H1 (cell line): ENCODE results near the gene TYMS. TPM values are rescaled to one million over a fixed set of nuclear protein-coding genes. Genes with fewer than 3 reads are reported as not detected.
"Not testable (repeated sequence)": the region's sequence is repeated elsewhere in the genome, so short reads cannot be mapped to it uniquely, and the experiment has no call there.

Experiments
- CTCF ChIA-PET: fragments of 300-600 bp; sonication (Branson Sonifier 250); formaldehyde crosslinking; loops from one replicate; lab custom pipeline; 2021; ENCODE audit not compliant: partially characterized antibody; lab: Charles Lee
- POLR2A ChIA-PET: fragments of 300-600 bp; sonication (Branson Sonifier 250); formaldehyde crosslinking; loops from one replicate; lab custom pipeline; 2021; ENCODE audit warnings: inconsistent platforms; ENCODE audit not compliant: partially characterized antibody; lab: Charles Lee
- DNase-seq, 2 experiments: peaks; one replicate each; pipeline versions ENCODE4 v3.0.0 to v3.0.0-alpha.2; 2010 to 2022; ENCODE audit warnings: low spot score in 2 of 2, low read depth in 1 of 2, mixed read lengths in 1 of 2
- FAIRE-seq: peaks from 2 replicates; lab custom pipeline; 2011; peaks lifted over from hg19 to GRCh38; lab: Jason Lieb, UNC
- H2AFZ ChIP-seq: 2 replicates; pipeline ENCODE4 v1.8.1; 2012; ENCODE audit warnings: low read length, inconsistent platforms
- H2AK5ac ChIP-seq: 2 replicates; pipeline ENCODE4 v1.6.1; 2013; ENCODE audit warnings: low read depth, low read length
- H2BK120ac ChIP-seq: replicated peaks from 2 replicates; pipeline ENCODE3; 2013; ENCODE audit warnings: low read depth, low read length, inconsistent platforms
- H2BK12ac ChIP-seq: 2 replicates; pipeline ENCODE4 v1.6.1; 2013; ENCODE audit warnings: low read depth, low read length
- H2BK15ac ChIP-seq: 2 replicates; pipeline ENCODE4 v1.6.1; 2013; ENCODE audit warnings: low read length
- H2BK20ac ChIP-seq: 2 replicates; pipeline ENCODE4 v1.6.1; 2013; ENCODE audit warnings: low read length
- H2BK5ac ChIP-seq: 2 replicates; pipeline ENCODE4 v1.6.1; 2013; ENCODE audit warnings: low read depth, low read length
- H3K14ac ChIP-seq: 2 replicates; pipeline ENCODE4 v1.6.1; 2013; ENCODE audit warnings: inconsistent platforms; ENCODE audit not compliant: insufficient read length
- H3K18ac ChIP-seq: 2 replicates; pipeline ENCODE4 v1.6.1; 2013; ENCODE audit warnings: low read length; ENCODE audit errors: extremely low read depth
- H3K23ac ChIP-seq: 2 replicates; pipeline ENCODE4 v1.6.1; 2013; ENCODE audit warnings: inconsistent platforms; ENCODE audit not compliant: insufficient read length
- H3K23me2 ChIP-seq: 2 replicates; pipeline ENCODE4 v1.6.1; 2013; ENCODE audit warnings: low read depth, low read length
- H3K27ac ChIP-seq: 2 replicates; pipeline ENCODE4 v1.6.1; 2011; ENCODE audit warnings: low read depth, low read length, inconsistent platforms
- H3K27me3 ChIP-seq, 4 experiments: replicated peaks in 1 of 4; 1 replicate in 1 of 4; 2 replicates in 3 of 4; pipeline versions ENCODE4 v1.6.1 to v1.8.1; 2011 to 2013; ENCODE audit warnings: low read length in 3 of 4, mild to moderate bottlenecking in 3 of 4, inconsistent platforms in 2 of 4, mixed read lengths in 2 of 4, moderate library complexity in 1 of 4; ENCODE audit not compliant: control insufficient read depth in 3 of 4, insufficient read depth in 3 of 4; ENCODE audit errors: extremely low read depth in 1 of 4
- H3K36me3 ChIP-seq, 4 experiments: 2 replicates each; pipeline versions ENCODE4 v1.6.1 to v1.8.1; 2011 to 2013; ENCODE audit warnings: mild to moderate bottlenecking in 4 of 4, low read length in 3 of 4, moderate library complexity in 2 of 4, control low read depth in 1 of 4, inconsistent platforms in 1 of 4; ENCODE audit not compliant: insufficient read depth in 4 of 4, control insufficient read depth in 2 of 4
- H3K4ac ChIP-seq: replicated peaks from 2 replicates; pipeline ENCODE3; 2013; ENCODE audit warnings: low read length, low read depth, mixed read lengths, inconsistent platforms; ENCODE audit not compliant: insufficient read length
- H3K4me1 ChIP-seq, 4 experiments: replicated peaks in 1 of 4; 1 replicate in 1 of 4; 2 replicates in 3 of 4; pipeline versions ENCODE4 v1.6.1 to v1.8.1; 2011 to 2013; ENCODE audit warnings: low read length in 3 of 4, inconsistent platforms in 2 of 4, mixed read lengths in 1 of 4; ENCODE audit not compliant: insufficient read depth in 4 of 4, control insufficient read depth in 3 of 4
- H3K4me2 ChIP-seq, 2 experiments: 2 replicates each; pipeline versions ENCODE4 v1.6.1 to v1.8.1; 2011 to 2013; ENCODE audit warnings: low read depth in 2 of 2, low read length in 2 of 2, control low read depth in 1 of 2, inconsistent platforms in 1 of 2, mild to moderate bottlenecking in 1 of 2; ENCODE audit not compliant: insufficient read depth in 1 of 2
- H3K4me3 ChIP-seq, 4 experiments: fragments of 200-600, 300-600 bp in 1 of 4; sonication (generic), shearing (Covaris generic), sonication (Bioruptor Twin) in 1 of 4; 2 replicates each; pipeline versions ENCODE4 v1.5.1 to v1.8.1; 2011 to 2016; ENCODE audit warnings: low read length in 4 of 4, low read depth in 3 of 4, control low read depth in 2 of 4, inconsistent platforms in 2 of 4, mild to moderate bottlenecking in 2 of 4, mixed read lengths in 1 of 4, moderate library complexity in 1 of 4; ENCODE audit not compliant: insufficient read depth in 2 of 4; ENCODE audit errors: extremely low read depth in 1 of 4
- H3K56ac ChIP-seq: replicated peaks from 2 replicates; pipeline ENCODE3; 2013; ENCODE audit warnings: low read depth, mild to moderate bottlenecking, mixed read lengths, low read length, inconsistent platforms; ENCODE audit not compliant: insufficient read length
- H3K79me1 ChIP-seq: 2 replicates; pipeline ENCODE4 v1.6.1; 2013; ENCODE audit warnings: low read depth, low read length, control low read depth
- H3K79me2 ChIP-seq, 2 experiments: 2 replicates each; pipeline versions ENCODE4 v1.6.1 to v1.8.1; 2012 to 2013; ENCODE audit warnings: low read length in 2 of 2, mild to moderate bottlenecking in 2 of 2, inconsistent platforms in 1 of 2; ENCODE audit not compliant: insufficient read depth in 2 of 2, control insufficient read depth in 1 of 2
- H3K9ac ChIP-seq, 4 experiments: replicated peaks in 1 of 4; 1 replicate in 1 of 4; 2 replicates in 3 of 4; pipeline versions ENCODE4 v1.6.1 to v1.8.1; 2011 to 2013; ENCODE audit warnings: low read depth in 3 of 4, low read length in 3 of 4, control low read depth in 2 of 4, mild to moderate bottlenecking in 2 of 4, moderate library complexity in 2 of 4, inconsistent platforms in 1 of 4; ENCODE audit errors: extremely low read depth in 1 of 4
- H3K9me3 ChIP-seq, 2 experiments: 2 replicates each; pipeline versions ENCODE4 v1.6.1 to v1.8.1; 2012 to 2013; ENCODE audit warnings: mild to moderate bottlenecking in 2 of 2, moderate library complexity in 2 of 2, control low read depth in 1 of 2, inconsistent platforms in 1 of 2, low read depth in 1 of 2, low read length in 1 of 2, mixed read lengths in 1 of 2; ENCODE audit not compliant: insufficient read depth in 2 of 2
- H4K20me1 ChIP-seq, 2 experiments: replicated peaks in 1 of 2; 2 replicates each; pipeline versions ENCODE3 to v1.8.1; 2011 to 2013; ENCODE audit warnings: inconsistent platforms in 2 of 2, low read length in 2 of 2, mild to moderate bottlenecking in 1 of 2; ENCODE audit not compliant: insufficient read depth in 2 of 2, control insufficient read depth in 1 of 2
- H4K5ac ChIP-seq: 2 replicates; pipeline ENCODE4 v1.6.1; 2013; ENCODE audit warnings: low read length, low read depth, mixed read lengths, inconsistent platforms; ENCODE audit not compliant: insufficient read length
- H4K8ac ChIP-seq: 2 replicates; pipeline ENCODE4 v1.8.0; 2013; ENCODE audit warnings: mild to moderate bottlenecking, moderate library complexity, low read length, inconsistent platforms; ENCODE audit not compliant: insufficient read depth; ENCODE audit errors: extremely low read depth
- H4K91ac ChIP-seq: replicated peaks from 2 replicates; pipeline ENCODE3; 2013; ENCODE audit warnings: low read length, mixed read lengths, inconsistent platforms; ENCODE audit not compliant: insufficient read length
- WGBS, 2 experiments: shearing (Covaris generic) in 1 of 2; methylation state at CpG; one replicate each; pipeline versions ENCODE4 v1.1.6 to v1.1.7; 2013 to 2015; ENCODE audit warnings: low lambda C conversion rate in 2 of 2, mixed read lengths in 2 of 2, inconsistent platforms in 1 of 2, low coverage in 1 of 2, missing lambda C conversion rate in 1 of 2; ENCODE audit not compliant: insufficient replicate concordance in 2 of 2, insufficient coverage in 1 of 2, insufficient read length in 1 of 2; ENCODE audit errors: extremely low coverage in 1 of 2, missing lambda C conversion rate in 1 of 2; 5-methylcytosine and 5-hydroxymethylcytosine counted together
- polyA plus RNA-seq, 7 experiments: library from polyadenylated mRNA; depleted of rRNA in 3 of 7; stranded (reverse) in 5 of 7; unstranded in 2 of 7; fragments of >200 nt in 5 of 7; fragments of 200-250 nt in 2 of 7; gene quantifications; 1 replicate in 5 of 7; 2 replicates in 1 of 7; 4 replicates in 1 of 7; pipeline versions ENCODE4 v1.2.1 to v1.2.3, GENCODE V29; 2011 to 2013; ENCODE audit warnings: missing spikeins in 2 of 7, mixed read lengths in 2 of 7
- total RNA-seq: library from RNA; stranded (reverse); fragmentation: NEBNext Ultra II Directional; extraction: Animal tissue kit (Norgen Biotek cat#: 25700); gene quantifications from 2 replicates; pipeline ENCODE4 v1.2.1, GENCODE V29; 2021

Gene TYMS
- total and polyA plus RNA-seq, 2 of the 8 experiments (the other 6 are each of a cell fraction or from before 2014, with no cell fraction given), result 91.9 to 110 TPM

GRCh38 chr18:682416-682815 lies 25.0 kb downstream of the TYMS start:
- H3K23ac ChIP-seq, H3K9ac ChIP-seq, H2BK5ac ChIP-seq, H3K18ac ChIP-seq, H3K27ac ChIP-seq, H2BK15ac ChIP-seq, H3K14ac ChIP-seq, H3K27me3 ChIP-seq, H2AK5ac ChIP-seq, H4K20me1 ChIP-seq, H3K4me3 ChIP-seq, H3K79me2 ChIP-seq, H3K4ac ChIP-seq, H3K4me2 ChIP-seq, H2BK12ac ChIP-seq, H4K8ac ChIP-seq, H2BK120ac ChIP-seq, DNase-seq, H3K23me2 ChIP-seq, H2AFZ ChIP-seq, H3K9me3 ChIP-seq, FAIRE-seq, H2BK20ac ChIP-seq, H4K5ac ChIP-seq, H3K79me1 ChIP-seq, H3K56ac ChIP-seq, H4K91ac ChIP-seq: not testable (repeated sequence)
- ChIA-PET CTCF (interaction anchor here (1.4 to 2.6 kb wide), 4 partner anchors 16 to 57 kb away, joined by 3 to 6 read pairs (median 4); no protein-coding TSS in a partner anchor), POLR2A (interaction anchor here (1.5 kb wide), 1 partner anchor 10 kb away, joined by 4 read pairs; no protein-coding TSS in a partner anchor)
- Histone ChIP-seq H3K36me3 (peaks cover 6 to 19% (median 15%) of the 10 kb centered on the region in 4 experiments; a peak in 6 of 8 replicates), H3K4me1 (peaks cover 7 to 18% (median 11%) of the 10 kb centered on the region in 4 experiments)
- WGBS, 2 experiments, result 88% methylated on average over 9 of the region's 9 CpGs; no CpG with 5 or more reads in 1 of the 2 experiments
